ENCODE results near the gene PTPN11. TPM values are rescaled to one million over a fixed set of nuclear protein-coding genes. Genes with fewer than 3 reads are reported as not detected.
A peak's percentile ranks its signal among the peaks of the same experiment; 100 is the strongest.

PTPN11 gene
- total RNA-seq, result 104 and 107 TPM in 2 replicates
- polyA plus RNA-seq, result 22.4 and 36.5 TPM in 2 replicates
- polyA plus RNA-seq (2011; cell fraction: cytosol; rRNA removed), result 38.5 and 42.5 TPM in 2 replicates
- 34.1 and 44.1 TPM in 2 replicates for polyA plus RNA-seq (2011; cell fraction: nucleus; rRNA removed)
- 64.9 and 86.2 TPM in 2 replicates for polyA plus RNA-seq (2012)
- polyA minus RNA-seq, result 66.6 and 71.7 TPM in 2 replicates
- 70.4 TPM for polyA minus RNA-seq (2011; cell fraction: cytosol; rRNA and poly(A)+ RNA removed)
- 24.0 and 30.3 TPM in 2 replicates for polyA minus RNA-seq (2011; cell fraction: nucleus; rRNA and poly(A)+ RNA removed)
- percentile 87 among the genes with signal in this experiment for Bru-seq, nascent RNA
- percentile 96 among the genes with signal in this experiment for BruChase-seq, experiment 1, labeled RNA remaining after a 6-hour chase
- BruChase-seq, experiment 2, labeled RNA remaining after a 2-hour chase, result percentile 89 among the genes with signal in this experiment
- long read RNA-seq, full-length matches to known transcripts, result 52 of 95 reads
- long read RNA-seq, partial matches to known transcripts, result 13 of 95 reads
- long read RNA-seq, other reads (novel, unspliced or antisense), result 30 of 95 reads

DNA sequence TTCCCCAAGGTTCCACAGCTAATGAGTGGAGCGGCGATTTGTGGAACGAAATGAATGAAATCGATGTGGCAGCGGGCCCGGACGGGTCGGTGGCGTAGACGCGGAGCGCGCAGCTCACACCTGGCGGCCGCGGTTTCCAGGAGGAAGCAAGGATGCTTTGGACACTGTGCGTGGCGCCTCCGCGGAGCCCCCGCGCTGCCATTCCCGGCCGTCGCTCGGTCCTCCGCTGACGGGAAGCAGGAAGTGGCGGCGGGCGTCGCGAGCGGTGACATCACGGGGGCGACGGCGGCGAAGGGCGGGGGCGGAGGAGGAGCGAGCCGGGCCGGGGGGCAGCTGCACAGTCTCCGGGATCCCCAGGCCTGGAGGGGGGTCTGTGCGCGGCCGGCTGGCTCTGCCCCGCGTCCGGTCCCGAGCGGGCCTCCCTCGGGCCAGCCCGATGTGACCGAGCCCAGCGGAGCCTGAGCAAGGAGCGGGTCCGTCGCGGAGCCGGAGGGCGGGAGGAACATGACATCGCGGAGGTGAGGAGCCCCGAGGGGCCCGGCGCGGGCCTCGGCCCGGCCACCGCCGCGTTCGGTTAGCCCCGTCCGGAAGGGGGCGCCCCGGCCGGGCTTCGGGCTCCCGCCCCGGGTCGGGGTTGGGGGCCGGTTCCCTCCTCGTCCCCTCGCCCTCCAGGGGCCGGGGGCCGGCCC is at the start of gene PTPN11:
TSS of gene PTPN11 (plus strand) at position 340 of the 689 bp plus-strand sequence. CDS start at position 505, 165 bp downstream.
- H3K27me3 ChIP-seq (ENCODE audit: control insufficient read depth in 2 of 2, insufficient read depth in 2 of 2, low read length in 2 of 2), result peaks cover 0 to 3% of the 10 kb centered on the region in 2 experiments
- peak within 1 kb of the TSS; percentile 47 to 98 (median 78) for H3K4me3 ChIP-seq (replicated peaks in 1 of 3; ENCODE audit: insufficient read depth in 1 of 3, low read depth in 1 of 3, low read length in 3 of 3)
- no peak for TF ChIP-seq JUN (IDR thresholded peaks at IDR 0.05; ENCODE audit: borderline replicate concordance, insufficient read depth, insufficient read length, low read depth)
- peak; percentile 97 for TF ChIP-seq POLR2A (IDR thresholded peaks at IDR 0.05; ENCODE audit: low read depth, low read length)
- TF ChIP-seq, protein P1, sequence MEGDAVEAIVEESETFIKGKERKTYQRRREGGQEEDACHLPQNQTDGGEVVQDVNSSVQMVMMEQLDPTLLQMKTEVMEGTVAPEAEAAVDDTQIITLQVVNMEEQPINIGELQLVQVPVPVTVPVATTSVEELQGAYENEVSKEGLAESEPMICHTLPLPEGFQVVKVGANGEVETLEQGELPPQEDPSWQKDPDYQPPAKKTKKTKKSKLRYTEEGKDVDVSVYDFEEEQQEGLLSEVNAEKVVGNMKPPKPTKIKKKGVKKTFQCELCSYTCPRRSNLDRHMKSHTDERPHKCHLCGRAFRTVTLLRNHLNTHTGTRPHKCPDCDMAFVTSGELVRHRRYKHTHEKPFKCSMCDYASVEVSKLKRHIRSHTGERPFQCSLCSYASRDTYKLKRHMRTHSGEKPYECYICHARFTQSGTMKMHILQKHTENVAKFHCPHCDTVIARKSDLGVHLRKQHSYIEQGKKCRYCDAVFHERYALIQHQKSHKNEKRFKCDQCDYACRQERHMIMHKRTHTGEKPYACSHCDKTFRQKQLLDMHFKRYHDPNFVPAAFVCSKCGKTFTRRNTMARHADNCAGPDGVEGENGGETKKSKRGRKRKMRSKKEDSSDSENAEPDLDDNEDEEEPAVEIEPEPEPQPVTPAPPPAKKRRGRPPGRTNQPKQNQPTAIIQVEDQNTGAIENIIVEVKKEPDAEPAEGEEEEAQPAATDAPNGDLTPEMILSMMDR (IDR thresholded peaks at IDR 0.05; ENCODE audit: extremely low read depth in 1 of 2, insufficient read depth in 1 of 2, low read depth in 1 of 2, low read length in 2 of 2), result peak; percentile 38 to 46
- TF ChIP-seq EZH2 (IDR thresholded peaks at IDR 0.05; ENCODE audit: borderline replicate concordance, low read depth, low read length, severe bottlenecking), result no peak
- no peak for TF ChIP-seq GATA2 (IDR thresholded peaks at IDR 0.05; ENCODE audit: insufficient read depth, insufficient read length, low read depth, low read length)
- no peak for TF ChIP-seq FOS (IDR thresholded peaks at IDR 0.05; ENCODE audit: borderline replicate concordance, insufficient read depth, low read length)
- no peak for TF ChIP-seq MYC (IDR thresholded peaks at IDR 0.05; ENCODE audit: low read depth, low read length)
- peak; percentile 98 for TF ChIP-seq POLR2AphosphoS5 (IDR thresholded peaks at IDR 0.05; ENCODE audit: insufficient read depth, low read depth, low read length)
- TF ChIP-seq, protein P2, sequence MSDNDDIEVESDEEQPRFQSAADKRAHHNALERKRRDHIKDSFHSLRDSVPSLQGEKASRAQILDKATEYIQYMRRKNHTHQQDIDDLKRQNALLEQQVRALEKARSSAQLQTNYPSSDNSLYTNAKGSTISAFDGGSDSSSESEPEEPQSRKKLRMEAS (IDR thresholded peaks at IDR 0.05; ENCODE audit: insufficient read depth, insufficient read length), result no peak
- ChIA-PET CTCF (no interaction called here), POLR2A (no interaction called here)
- H3K9me1 ChIP-seq (replicated peaks; ENCODE audit: control insufficient read depth, extremely low read depth, insufficient read depth, low read length), result no peaks in the 10 kb centered on the region
- FAIRE-seq (peak; percentile 87), DNase-seq (ENCODE audit: low read depth, low spot score) (peak; percentile 89)
- dilution Hi-C loops (cut with MboI; ENCODE audit: extremely low pct_ligation_motif_present, low sequenced_read_pairs) (no loop called here), intact Hi-C loops (cut with micrococcal nuclease) (loop anchor here (1.0 to 10.0 kb wide), 2 partner anchors 9 to 574 kb away; partner anchors contain the start of genes MAPKAPK5 and RPL6)
- peak within 1 kb of the TSS; percentile 98 for H3K4me2 ChIP-seq (ENCODE audit: insufficient read depth, low read length)
- no peaks in the 10 kb centered on the region for H3K9me3 ChIP-seq (replicated peaks; ENCODE audit: control insufficient read depth, insufficient read depth, low read length)
- peak within 1 kb of the TSS; percentile 45 for H2AFZ ChIP-seq (ENCODE audit: low read depth, low read length)
- H3K4me1 ChIP-seq (ENCODE audit: control insufficient read depth, extremely low read depth, insufficient read depth, low read length), result peaks cover 21% of the 10 kb centered on the region
- H4K20me1 ChIP-seq (replicated peaks; ENCODE audit: control insufficient read depth, extremely low read depth, insufficient read depth, low read length), result peaks cover 10% of the 10 kb centered on the region
- BruUV-seq (replicated peaks), result no TSS peak
- peak within 1 kb of the TSS; percentile 91 for H3K27ac ChIP-seq (ENCODE audit: insufficient read depth, low read depth, low read length)
- no peaks in the 10 kb centered on the region for H3K36me3 ChIP-seq (ENCODE audit: control insufficient read depth in 2 of 2, extremely low read depth in 1 of 2, insufficient read depth in 2 of 2, low read length in 2 of 2)
- H3K79me2 ChIP-seq (ENCODE audit: control insufficient read depth, insufficient read depth, low read length), result peaks cover 47% of the 10 kb centered on the region
- peak within 1 kb of the TSS; percentile 98 for H3K9ac ChIP-seq (replicated peaks; ENCODE audit: extremely low read depth, insufficient read depth, low read length)
